Natural killer cell (primary cell): Measurements from ENCODE around the gene ZBTB42. TPM values are rescaled to one million over a fixed set of nuclear protein-coding genes. Genes with fewer than 3 reads are reported as not detected.

Source experiments
- ATAC-seq, 3 donors: fragments of 150-1000 bp in 2 of 3; fragments of 200-7000 bp in 1 of 3; cut with Tn5 transposase; 1 replicate in 1 of 3; 2 replicates in 2 of 3; pipeline ENCODE4 v1.10.0; 2021; ENCODE audit warnings: mild to moderate bottlenecking in 2 of 3, moderate library complexity in 2 of 3
- DNase-seq, 2 donors: peaks; one replicate each; pipeline versions ENCODE4 v3.0.0 to v3.0.0-alpha.2; 2013 to 2021; ENCODE audit warnings: mixed read lengths in 1 of 2
- H3K27ac ChIP-seq: one replicate; pipeline ENCODE4 v1.5.1; 2013; ENCODE audit warnings: mild to moderate bottlenecking, low read length
- H3K27me3 ChIP-seq: one replicate; pipeline ENCODE4 v1.6.1; 2013; ENCODE audit warnings: low read length; ENCODE audit not compliant: control insufficient read depth, insufficient read depth
- H3K36me3 ChIP-seq: one replicate; pipeline ENCODE4 v1.6.1; 2013; ENCODE audit warnings: low read length; ENCODE audit not compliant: control insufficient read depth, insufficient read depth
- H3K4me1 ChIP-seq: one replicate; pipeline ENCODE4 v1.6.1; 2013; ENCODE audit warnings: low read length; ENCODE audit not compliant: control insufficient read depth, insufficient read depth
- H3K4me3 ChIP-seq: one replicate; pipeline ENCODE4 v1.5.1; 2013; ENCODE audit warnings: low read length
- H3K9me3 ChIP-seq: one replicate; pipeline ENCODE4 v1.6.1; 2013; ENCODE audit warnings: low read length; ENCODE audit not compliant: control insufficient read depth, insufficient read depth
- H3K27ac Mint-ChIP-seq, 2 donors: one replicate each; pipeline ENCODE4 v1.8.0; 2022; ENCODE audit warnings: mild to moderate bottlenecking in 2 of 2, mixed read lengths in 2 of 2, moderate library complexity in 1 of 2
- H3K27me3 Mint-ChIP-seq, 2 donors: one replicate each; pipeline ENCODE4 v1.8.0; 2022; ENCODE audit warnings: low read depth in 2 of 2, mixed read lengths in 2 of 2
- H3K36me3 Mint-ChIP-seq: one replicate; pipeline ENCODE4 v1.8.0; 2022; ENCODE audit warnings: mixed read lengths
- H3K4me1 Mint-ChIP-seq, 2 donors: one replicate each; pipeline ENCODE4 v1.8.0; 2022; ENCODE audit warnings: mixed read lengths in 2 of 2
- H3K4me3 Mint-ChIP-seq: one replicate; pipeline ENCODE4 v1.8.0; 2022; ENCODE audit warnings: mild to moderate bottlenecking, moderate library complexity, mixed read lengths
- H3K9me3 Mint-ChIP-seq, 2 donors: one replicate each; pipeline ENCODE4 v1.8.0; 2022; ENCODE audit warnings: mixed read lengths in 2 of 2
- CTCF ChIP-seq: fragments of 200-600 bp; IDR thresholded peaks from one replicate; pipeline ENCODE4 v1.8.0; 2022; ENCODE audit warnings: antibody characterized with exemption
- WGBS: methylation state at CpG from one replicate; pipeline ENCODE4 v1.1.7; 2013; ENCODE audit warnings: missing lambda C conversion rate; ENCODE audit not compliant: insufficient coverage; 5-methylcytosine and 5-hydroxymethylcytosine counted together
- intact Hi-C: fragments of 100-400 bp; cut with micrococcal nuclease; formaldehyde crosslinking; loops from one replicate; pipeline ENCODE4 v1.14.2; 2022
- total RNA-seq, 4 donors: library from RNA; stranded (reverse); fragments of 120-200 nt in 1 of 4; gene quantifications; one replicate each; pipeline versions ENCODE4 v1.2.3 to v1.2.4, GENCODE V29; 2013 to 2022

ZBTB42 gene
- total RNA-seq, 3 donors from 2014 or later (not counting 1 experiment from before 2014, with no cell fraction given), result 3.6 to 4.5 (median 3.7) TPM

GRCh38 chr14:104777808-104778249 lies 23.1 kb upstream of the ZBTB42 start:
- Mint-ChIP-seq H3K27ac (no peak overlapping the region), H3K4me1 (peaks cover 0 to 10% of the 10 kb centered on the region in 2 donors), H3K9me3 (no peaks in the 10 kb centered on the region), H3K27me3 (no peaks in the 10 kb centered on the region), H3K36me3 (no peaks in the 10 kb centered on the region), H3K4me3 (no peak overlapping the region)
- Histone ChIP-seq H3K4me1 (no peaks in the 10 kb centered on the region), H3K27me3 (no peaks in the 10 kb centered on the region), H3K36me3 (peaks cover 25% of the 10 kb centered on the region), H3K27ac (no peak overlapping the region), H3K9me3 (no peaks in the 10 kb centered on the region), H3K4me3 (no peak overlapping the region)
- no peak for ATAC-seq
- no peak for TF ChIP-seq CTCF
- no peak for DNase-seq
- 94% methylated on average over 15 of the region's 15 CpGs for WGBS
- intact Hi-C loops, result no loop called here

- Histone ChIP-seq H3K4me1 (no peaks in the 10 kb centered on the region), H3K9me3 (no peaks in the 10 kb centered on the region), H3K27me3 (no peaks in the 10 kb centered on the region), H3K27ac (no peak overlapping the region), H3K36me3 (peaks cover 18% of the 10 kb centered on the region), H3K4me3 (no peak overlapping the region)
- Mint-ChIP-seq H3K4me3 (no peak overlapping the region), H3K27me3 (no peaks in the 10 kb centered on the region), H3K4me1 (peaks cover 0 to 10% of the 10 kb centered on the region in 2 donors), H3K9me3 (no peaks in the 10 kb centered on the region), H3K27ac (no peak overlapping the region), H3K36me3 (no peaks in the 10 kb centered on the region)
- ATAC-seq (no peak), DNase-seq (no peak)
- TF ChIP-seq CTCF, result no peak
- intact Hi-C loops, result no loop called here
- WGBS, result 95% methylated on average over 15 of the region's 15 CpGs
Measured at GRCh38 chr14:104778694-104779331, 22.1 kb upstream of the ZBTB42 start.

- WGBS, result 92% methylated on average over 32 of the region's 32 CpGs
Measured at GRCh38 chr14:104779776-104780512, 21.0 kb upstream of the ZBTB42 start.

More at GRCh38 chr14:104779776-104780512, 21.0 kb upstream of the ZBTB42 start:
- no peak for ATAC-seq
- no peak overlapping the region for H3K27ac Mint-ChIP-seq
- intact Hi-C loops, result no loop called here
- no peaks in the 10 kb centered on the region for H3K27me3 ChIP-seq
- DNase-seq, result no peak
- H3K4me3 Mint-ChIP-seq, result no peak overlapping the region
- H3K9me3 ChIP-seq, result no peaks in the 10 kb centered on the region
- peaks cover 17% of the 10 kb centered on the region for H3K36me3 ChIP-seq
- no peak overlapping the region for H3K27ac ChIP-seq
- no peaks in the 10 kb centered on the region for H3K27me3 Mint-ChIP-seq
- no peaks in the 10 kb centered on the region for H3K4me1 ChIP-seq
- H3K4me3 ChIP-seq, result no peak overlapping the region
- peaks cover 0 to 10% of the 10 kb centered on the region in 2 donors for H3K4me1 Mint-ChIP-seq
- H3K36me3 Mint-ChIP-seq, result no peaks in the 10 kb centered on the region
- no peak for TF ChIP-seq CTCF
- no peaks in the 10 kb centered on the region for H3K9me3 Mint-ChIP-seq
